Activated T-helper 17 cell treated with anti-CD3 and anti-CD28 coated beads, Interleukin-2, amount 50 U/mL, for 72 hours (primary cell): ENCODE measurements around the gene GRN. TPM values are rescaled to one million over a fixed set of nuclear protein-coding genes. Genes with fewer than 3 reads are reported as not detected.
A peak's percentile ranks its signal among the peaks of the same experiment; 100 is the strongest.
"Not testable (repeated sequence)": the region's sequence is repeated elsewhere in the genome, so short reads cannot be mapped to it uniquely, and the experiment has no call there.

Experiments
- ATAC-seq: fragments of 150-1000 bp; cut with Tn5 transposase; replicated peaks from 2 replicates; pipeline ENCODE4 v1.10.0; 2021; ENCODE audit warnings: mild to moderate bottlenecking, moderate library complexity
- H3K27ac Mint-ChIP-seq: one replicate; pipeline ENCODE4 v1.8.0; 2022; ENCODE audit warnings: mixed read lengths
- H3K27me3 Mint-ChIP-seq: one replicate; pipeline ENCODE4 v1.8.0; 2022; ENCODE audit warnings: mixed read lengths
- H3K36me3 Mint-ChIP-seq: one replicate; pipeline ENCODE4 v1.8.0; 2022; ENCODE audit warnings: low read depth, mild to moderate bottlenecking, mixed read lengths
- H3K4me1 Mint-ChIP-seq: one replicate; pipeline ENCODE4 v1.8.0; 2022; ENCODE audit warnings: mixed read lengths
- H3K4me3 Mint-ChIP-seq: one replicate; pipeline ENCODE4 v1.8.0; 2022; ENCODE audit warnings: mild to moderate bottlenecking, mixed read lengths
- H3K9me3 Mint-ChIP-seq: one replicate; pipeline ENCODE4 v1.8.0; 2022; ENCODE audit warnings: mixed read lengths
- total RNA-seq, 2 donors: library from RNA; stranded (reverse); gene quantifications; one replicate each; pipeline ENCODE4 v1.2.3, GENCODE V29; 2022

The GRN gene
- total RNA-seq, 2 donors from 2014 or later = 48.5 to 54.5 TPM

DNA sequence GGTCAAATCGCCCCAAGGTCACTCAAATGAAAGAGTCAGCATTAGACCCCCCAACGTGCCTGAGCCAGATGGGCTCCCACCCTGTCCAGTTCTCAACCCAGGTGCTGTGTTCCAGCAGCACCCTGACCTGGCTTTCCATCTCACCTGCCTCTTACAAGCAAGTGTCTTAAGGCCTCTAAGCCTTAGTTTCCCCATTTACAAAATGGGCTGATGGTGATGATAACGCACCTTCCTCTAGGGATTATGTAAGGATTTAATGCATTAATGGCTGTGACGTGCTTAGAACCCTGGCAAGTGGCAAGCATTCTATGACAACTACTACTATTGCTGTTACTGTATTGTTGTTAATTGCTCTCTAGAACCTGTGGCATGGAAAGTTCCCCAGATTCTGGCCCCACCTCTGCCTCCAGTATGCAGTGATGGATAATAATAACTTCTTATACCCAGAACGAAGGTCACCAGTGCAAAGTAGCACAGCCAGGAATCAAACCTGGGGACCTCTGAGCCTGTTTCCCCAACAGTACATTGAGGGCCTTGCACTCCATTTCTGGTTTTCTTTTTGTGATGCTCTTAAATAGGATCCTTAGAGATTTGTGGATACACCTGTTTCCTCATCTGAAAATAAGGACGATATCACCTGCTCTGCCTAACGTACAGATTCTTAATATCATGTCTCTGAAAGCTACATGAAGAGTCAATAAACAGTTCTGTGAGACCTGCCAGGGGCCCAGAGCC is 17.2 kb upstream of the GRN start:
- ATAC-seq = no peak
- H3K27ac Mint-ChIP-seq = no peak overlapping the region
- H3K4me1 Mint-ChIP-seq = no peaks in the 10 kb centered on the region
- H3K4me3 Mint-ChIP-seq = peak overlapping the region; percentile 89
- no peaks in the 10 kb centered on the region for H3K27me3 Mint-ChIP-seq
- H3K36me3 Mint-ChIP-seq = no peaks in the 10 kb centered on the region
- H3K9me3 Mint-ChIP-seq = no peaks in the 10 kb centered on the region

DNA sequence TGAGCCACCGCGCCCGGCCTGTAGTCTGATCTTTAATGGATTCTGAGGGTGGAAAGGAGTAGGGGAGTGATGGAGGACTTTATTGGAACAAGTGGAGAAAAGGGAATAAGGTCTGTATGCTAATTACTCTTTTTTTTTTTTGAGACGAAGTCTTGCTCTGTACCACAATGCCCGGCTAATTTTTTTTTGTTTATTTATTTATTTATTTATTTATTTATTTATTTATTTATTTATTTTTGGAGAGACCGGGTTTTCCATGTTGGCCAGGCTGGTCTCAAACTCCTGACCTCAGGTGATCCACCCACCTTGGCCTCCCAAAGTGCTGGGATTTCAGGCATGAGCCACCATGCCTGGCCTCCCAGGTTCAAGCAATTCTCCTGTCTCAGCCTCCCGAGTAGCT is 15.6 kb upstream of the GRN start:
- H3K27ac Mint-ChIP-seq, H3K4me1 Mint-ChIP-seq, H3K36me3 Mint-ChIP-seq, ATAC-seq, H3K9me3 Mint-ChIP-seq, H3K4me3 Mint-ChIP-seq, H3K27me3 Mint-ChIP-seq: not testable (repeated sequence)

- H3K27ac Mint-ChIP-seq, ATAC-seq, H3K36me3 Mint-ChIP-seq, H3K4me3 Mint-ChIP-seq, H3K27me3 Mint-ChIP-seq, H3K9me3 Mint-ChIP-seq, H3K4me1 Mint-ChIP-seq: not testable (repeated sequence)
Observed at GRCh38 chr17:44330263-44330662, 14.8 kb upstream of the GRN start.

DNA sequence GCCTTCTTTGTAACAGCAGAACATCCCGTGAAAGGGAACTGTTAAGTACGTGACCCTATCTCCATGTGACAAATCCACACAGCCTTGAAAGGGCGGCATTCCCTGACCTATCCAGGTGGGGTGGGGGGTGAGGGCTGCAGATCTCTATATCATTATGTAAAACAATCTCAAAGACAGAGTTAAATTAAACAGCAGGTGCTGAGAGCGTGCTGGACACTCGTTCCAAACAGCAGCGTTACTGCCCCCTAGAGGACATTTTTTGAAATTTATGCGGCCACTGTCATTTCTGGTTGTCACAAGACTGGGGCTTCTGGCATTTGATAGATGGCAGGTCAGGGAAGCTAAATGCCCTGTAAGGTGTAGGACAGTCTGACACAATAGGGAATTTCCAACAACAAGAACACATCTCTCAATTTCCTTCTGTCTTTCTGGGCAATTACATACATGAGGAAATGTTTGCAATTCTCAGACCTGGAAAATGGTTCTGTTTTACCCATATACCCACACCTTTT is 13.8 kb upstream of the GRN start:
- Mint-ChIP-seq H3K36me3 (no peaks in the 10 kb centered on the region), H3K27me3 (no peaks in the 10 kb centered on the region), H3K4me3 (no peak overlapping the region), H3K27ac (no peak overlapping the region), H3K4me1 (no peaks in the 10 kb centered on the region), H3K9me3 (no peaks in the 10 kb centered on the region)
- peak; percentile 70 for ATAC-seq

DNA sequence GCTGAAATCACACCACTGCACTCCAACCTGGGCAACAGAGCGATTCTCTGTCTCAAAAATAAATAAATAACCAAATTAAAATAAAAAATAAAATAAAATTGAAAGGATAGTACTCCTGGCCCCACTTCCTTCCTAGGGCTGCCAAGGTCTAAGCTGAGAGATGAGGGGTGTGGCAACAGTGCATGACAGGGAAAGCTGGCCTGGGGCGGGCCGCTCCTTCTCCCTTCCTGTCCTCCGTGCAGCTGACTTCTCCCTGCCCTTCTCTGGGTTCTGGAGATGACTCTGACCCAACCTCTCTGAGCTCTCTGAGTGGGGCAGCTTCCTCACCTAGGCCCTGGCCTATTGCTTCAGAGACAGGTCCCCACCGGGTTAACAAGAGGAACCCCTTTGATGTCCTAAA is 11.7 kb upstream of the GRN start:
- no peaks in the 10 kb centered on the region for H3K27me3 Mint-ChIP-seq
- no peak overlapping the region for H3K4me3 Mint-ChIP-seq
- ATAC-seq = no peak
- peaks cover under 1% of the 10 kb centered on the region for H3K4me1 Mint-ChIP-seq
- no peak overlapping the region for H3K27ac Mint-ChIP-seq
- H3K9me3 Mint-ChIP-seq = no peaks in the 10 kb centered on the region
- no peaks in the 10 kb centered on the region for H3K36me3 Mint-ChIP-seq

- no peak for ATAC-seq
- no peak overlapping the region for H3K4me3 Mint-ChIP-seq
- H3K27ac Mint-ChIP-seq = peak overlapping the region; percentile 37
- no peaks in the 10 kb centered on the region for H3K36me3 Mint-ChIP-seq
- no peaks in the 10 kb centered on the region for H3K9me3 Mint-ChIP-seq
- H3K4me1 Mint-ChIP-seq = peaks cover 4% of the 10 kb centered on the region
- no peaks in the 10 kb centered on the region for H3K27me3 Mint-ChIP-seq
Observed at GRCh38 chr17:44334315-44334714, 10.8 kb upstream of the GRN start.

- ATAC-seq = no peak
- Mint-ChIP-seq H3K4me1 (peaks cover 4% of the 10 kb centered on the region), H3K27ac (no peak overlapping the region), H3K36me3 (no peaks in the 10 kb centered on the region), H3K4me3 (no peak overlapping the region), H3K9me3 (no peaks in the 10 kb centered on the region), H3K27me3 (no peaks in the 10 kb centered on the region)
Observed at GRCh38 chr17:44334727-44335126, 10.4 kb upstream of the GRN start.

DNA sequence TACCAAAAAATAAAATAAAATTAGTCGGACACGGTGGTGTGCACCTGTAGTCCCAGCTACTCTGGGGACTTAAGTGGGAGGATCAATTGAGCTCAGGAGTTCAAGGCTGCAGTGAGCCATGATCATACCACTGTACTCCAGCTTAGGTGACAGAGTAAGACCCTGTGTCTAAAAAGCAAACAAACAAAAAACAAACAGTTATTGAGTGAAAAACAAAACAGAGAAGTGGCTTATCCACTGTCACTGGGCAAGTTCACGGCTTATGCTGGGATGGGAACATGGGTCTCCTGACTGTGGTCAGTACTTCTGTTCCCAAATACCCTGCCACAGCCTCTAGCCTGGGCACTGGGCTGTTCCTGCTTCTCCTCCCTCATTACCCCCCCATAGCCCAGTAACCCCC is 9.5 kb upstream of the GRN start:
- H3K4me3 Mint-ChIP-seq = no peak overlapping the region
- ATAC-seq = no peak
- no peaks in the 10 kb centered on the region for H3K9me3 Mint-ChIP-seq
- no peaks in the 10 kb centered on the region for H3K27me3 Mint-ChIP-seq
- H3K27ac Mint-ChIP-seq = no peak overlapping the region
- H3K36me3 Mint-ChIP-seq = no peaks in the 10 kb centered on the region
- peaks cover 4% of the 10 kb centered on the region for H3K4me1 Mint-ChIP-seq

DNA sequence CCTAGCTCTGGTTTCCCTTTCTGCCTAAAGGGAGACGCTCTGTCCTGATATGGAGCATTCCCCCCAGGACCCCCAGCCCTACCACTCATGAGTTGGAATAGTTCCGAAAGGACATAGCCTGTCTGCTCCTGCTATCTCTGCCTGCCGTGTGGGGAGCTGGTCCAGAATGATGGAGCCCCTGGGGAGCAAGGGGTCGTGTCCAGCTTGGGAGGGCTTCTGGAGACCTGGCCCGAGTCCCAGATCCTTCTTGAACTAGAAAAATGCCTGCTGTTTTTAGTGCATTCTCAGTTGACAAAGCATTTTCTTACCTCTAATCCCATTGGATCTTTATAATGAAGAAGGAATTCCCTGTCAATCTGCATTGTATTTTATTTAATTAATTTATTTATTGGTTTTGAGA is 9.1 kb upstream of the GRN start:
- no peak for ATAC-seq
- no peaks in the 10 kb centered on the region for H3K9me3 Mint-ChIP-seq
- H3K27me3 Mint-ChIP-seq = no peaks in the 10 kb centered on the region
- no peak overlapping the region for H3K27ac Mint-ChIP-seq
- no peak overlapping the region for H3K4me3 Mint-ChIP-seq
- no peaks in the 10 kb centered on the region for H3K36me3 Mint-ChIP-seq
- peaks cover 4% of the 10 kb centered on the region for H3K4me1 Mint-ChIP-seq

- Mint-ChIP-seq H3K4me3 (peak overlapping the region; percentile 41), H3K27ac (peak overlapping the region; percentile 93), H3K36me3 (no peaks in the 10 kb centered on the region), H3K9me3 (no peaks in the 10 kb centered on the region), H3K27me3 (no peaks in the 10 kb centered on the region), H3K4me1 (peaks cover 4% of the 10 kb centered on the region)
- peak; percentile 98 for ATAC-seq
Observed at GRCh38 chr17:44338702-44339101, 6.4 kb upstream of the GRN start.

DNA sequence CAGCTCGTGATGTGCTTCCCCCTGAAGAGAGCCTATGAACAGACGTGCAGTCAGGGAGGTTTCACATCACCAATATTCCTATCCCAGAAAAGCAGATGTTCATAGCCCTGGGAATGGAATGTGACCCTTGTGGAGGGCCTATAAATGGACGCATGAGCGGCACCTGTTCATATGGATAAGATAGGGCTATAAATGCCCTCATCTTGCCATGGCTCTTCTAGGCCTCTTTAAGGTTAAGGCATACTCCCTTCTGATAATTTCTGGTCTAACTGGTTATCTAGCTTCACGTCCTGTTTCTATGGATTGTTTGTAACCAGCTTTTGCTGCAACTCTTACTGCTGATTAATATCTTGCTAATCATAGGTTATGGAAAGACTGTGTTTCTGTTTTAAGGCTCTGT is 4.5 kb upstream of the GRN start:
- not testable (repeated sequence) for H3K4me3 Mint-ChIP-seq, H3K27me3 Mint-ChIP-seq, H3K27ac Mint-ChIP-seq, H3K4me1 Mint-ChIP-seq, H3K36me3 Mint-ChIP-seq, H3K9me3 Mint-ChIP-seq, ATAC-seq

- no peaks in the 10 kb centered on the region for H3K27me3 Mint-ChIP-seq
- no peaks in the 10 kb centered on the region for H3K36me3 Mint-ChIP-seq
- peak overlapping the region; percentile 86 for H3K4me3 Mint-ChIP-seq
- H3K9me3 Mint-ChIP-seq = no peaks in the 10 kb centered on the region
- no peak overlapping the region for H3K27ac Mint-ChIP-seq
- ATAC-seq = no peak
- peaks cover 9% of the 10 kb centered on the region for H3K4me1 Mint-ChIP-seq
Observed at GRCh38 chr17:44343510-44344209, 1.4 kb upstream of the GRN start.

GRCh38 chr17:44345454-44346026 is 438 bp downstream of the GRN start:
- Mint-ChIP-seq H3K27ac (peak overlapping the region; percentile 82), H3K36me3 (no peaks in the 10 kb centered on the region), H3K4me1 (peaks cover 10% of the 10 kb centered on the region), H3K27me3 (no peaks in the 10 kb centered on the region), H3K9me3 (no peaks in the 10 kb centered on the region), H3K4me3 (peak overlapping the region; percentile 86)
- ATAC-seq = peak; percentile 23

DNA sequence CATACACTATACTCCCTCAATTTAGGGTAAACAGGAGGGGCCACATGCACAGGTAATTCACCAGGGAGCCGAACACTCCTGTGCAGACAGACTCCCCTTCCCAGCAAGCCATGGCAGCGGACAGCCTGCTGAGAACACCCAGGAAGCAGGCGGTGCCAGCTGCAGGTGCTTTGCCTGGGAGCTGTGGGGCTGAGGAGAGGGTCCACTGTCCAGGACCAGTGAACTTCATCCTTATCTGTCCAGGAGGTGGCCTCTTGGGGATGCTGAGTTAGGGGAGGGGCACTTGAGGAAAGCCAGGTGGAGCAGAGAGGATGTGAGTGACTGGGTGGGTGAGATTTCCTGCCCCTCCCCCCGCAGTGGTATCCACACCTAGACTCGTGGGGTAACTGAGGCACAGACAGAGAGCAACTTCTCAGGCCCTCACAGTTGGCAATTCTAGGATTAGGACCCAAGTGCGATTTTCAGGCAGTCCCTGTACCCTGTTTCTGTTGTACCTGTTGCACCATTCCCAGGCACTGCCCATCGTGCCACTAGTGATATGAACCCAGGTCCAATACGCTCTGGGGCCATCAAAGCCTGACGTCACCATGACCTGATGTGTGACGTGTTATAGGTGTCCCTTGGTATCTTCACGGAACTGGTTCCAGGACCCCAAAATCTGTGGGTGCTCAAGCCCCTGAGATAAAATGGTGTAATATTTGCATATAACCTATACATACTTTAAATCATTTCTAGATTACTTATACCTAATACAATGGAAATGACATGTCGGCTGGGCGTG is 1.2 kb downstream of the GRN start:
- no peaks in the 10 kb centered on the region for H3K9me3 Mint-ChIP-seq
- H3K4me3 Mint-ChIP-seq = peak overlapping the region; percentile 86
- ATAC-seq = no peak
- peak overlapping the region; percentile 82 for H3K27ac Mint-ChIP-seq
- H3K36me3 Mint-ChIP-seq = no peaks in the 10 kb centered on the region
- H3K27me3 Mint-ChIP-seq = no peaks in the 10 kb centered on the region
- H3K4me1 Mint-ChIP-seq = peaks cover 10% of the 10 kb centered on the region
